ENCODE results near the gene ASPG. TPM values are rescaled to one million over a fixed set of nuclear protein-coding genes. Genes with fewer than 3 reads are reported as not detected.

Gene ASPG
- total and polyA plus RNA-seq, 2 experiments from 2014 or later = 5.9 to 20.3 TPM

DNA sequence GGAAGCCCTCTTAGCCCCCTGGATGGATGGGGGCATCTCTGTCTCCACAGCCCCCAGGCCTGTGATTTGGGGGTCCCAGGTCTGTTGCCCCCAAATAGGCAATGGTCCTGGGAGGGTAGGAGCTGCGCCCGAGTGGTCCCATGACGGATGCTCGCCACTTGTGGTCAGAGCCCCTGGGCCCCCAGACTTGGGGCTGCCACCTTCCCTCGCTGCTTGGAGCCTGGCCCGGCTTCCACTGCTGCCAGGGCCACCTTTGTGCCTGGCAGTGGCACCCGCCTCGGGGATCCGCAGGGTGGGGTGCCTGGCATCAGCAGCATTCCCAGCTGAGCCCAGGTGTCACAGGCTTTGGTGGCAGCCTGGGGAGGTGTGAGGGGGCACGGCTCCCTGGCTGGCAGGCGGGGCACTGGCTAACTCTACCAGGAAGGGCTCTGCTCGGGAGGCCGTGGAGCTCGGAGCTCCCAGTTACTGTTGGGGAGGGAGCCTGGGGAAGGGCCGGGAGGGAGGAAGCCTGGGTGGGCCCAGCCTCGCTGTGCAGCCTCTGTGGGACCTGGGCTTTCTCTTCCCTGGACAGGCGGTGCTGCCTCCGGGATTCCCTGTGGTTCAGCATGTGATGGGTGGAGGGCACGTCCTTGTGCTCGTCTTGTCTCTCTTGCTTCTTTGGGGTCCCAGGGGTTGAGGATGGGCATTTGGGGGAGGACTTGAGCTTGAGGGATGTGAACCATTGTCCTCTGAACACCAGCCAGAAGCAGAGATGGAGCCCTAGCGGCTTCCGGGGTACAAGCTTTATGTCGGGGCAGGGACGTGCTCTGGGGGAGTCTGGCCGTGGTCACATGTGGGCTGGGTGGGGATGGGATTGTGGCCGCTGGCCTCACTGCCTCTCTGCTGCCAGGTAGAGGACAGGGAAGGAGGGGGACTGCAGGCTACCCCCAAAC lies 58.3 kb downstream of the ASPG start:
- no peak overlapping the region for H3K4me3 ChIP-seq
- 88% methylated on average over 20 of the region's 26 CpGs for WGBS (ENCODE audit: low lambda C conversion rate, missing lambda C conversion rate)
- H3K9me2 ChIP-seq (replicated peaks; ENCODE audit: insufficient read depth) = no peaks in the 10 kb centered on the region
- no peak overlapping the region for H2AFZ ChIP-seq
- H4K20me1 ChIP-seq (ENCODE audit: insufficient read depth, poor library complexity, severe bottlenecking) = no peaks in the 10 kb centered on the region
- H3K27ac ChIP-seq = no peak overlapping the region
- H3K4me2 ChIP-seq = no peak overlapping the region
- no peak for DNase-seq (ENCODE audit: low spot score)
- H3K27me3 ChIP-seq = peaks cover 7% of the 10 kb centered on the region
- H3K4me1 ChIP-seq (ENCODE audit: insufficient read depth) = peaks cover 19% of the 10 kb centered on the region
- peaks cover 2% of the 10 kb centered on the region for H3K79me2 ChIP-seq
- no peaks in the 10 kb centered on the region for H3K9me3 ChIP-seq (ENCODE audit: low read depth)
- no peak for TF ChIP-seq EZH2 (IDR thresholded peaks at IDR 0.05; ENCODE audit: borderline replicate concordance)
- TF ChIP-seq EZH2phosphoT487 (IDR thresholded peaks at IDR 0.05; ENCODE audit: low read depth, severe bottlenecking, unreplicated experiment) = no peak
- TF ChIP-seq, protein P1, sequence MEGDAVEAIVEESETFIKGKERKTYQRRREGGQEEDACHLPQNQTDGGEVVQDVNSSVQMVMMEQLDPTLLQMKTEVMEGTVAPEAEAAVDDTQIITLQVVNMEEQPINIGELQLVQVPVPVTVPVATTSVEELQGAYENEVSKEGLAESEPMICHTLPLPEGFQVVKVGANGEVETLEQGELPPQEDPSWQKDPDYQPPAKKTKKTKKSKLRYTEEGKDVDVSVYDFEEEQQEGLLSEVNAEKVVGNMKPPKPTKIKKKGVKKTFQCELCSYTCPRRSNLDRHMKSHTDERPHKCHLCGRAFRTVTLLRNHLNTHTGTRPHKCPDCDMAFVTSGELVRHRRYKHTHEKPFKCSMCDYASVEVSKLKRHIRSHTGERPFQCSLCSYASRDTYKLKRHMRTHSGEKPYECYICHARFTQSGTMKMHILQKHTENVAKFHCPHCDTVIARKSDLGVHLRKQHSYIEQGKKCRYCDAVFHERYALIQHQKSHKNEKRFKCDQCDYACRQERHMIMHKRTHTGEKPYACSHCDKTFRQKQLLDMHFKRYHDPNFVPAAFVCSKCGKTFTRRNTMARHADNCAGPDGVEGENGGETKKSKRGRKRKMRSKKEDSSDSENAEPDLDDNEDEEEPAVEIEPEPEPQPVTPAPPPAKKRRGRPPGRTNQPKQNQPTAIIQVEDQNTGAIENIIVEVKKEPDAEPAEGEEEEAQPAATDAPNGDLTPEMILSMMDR (IDR thresholded peaks at IDR 0.05; ENCODE audit: poor library complexity) = no peak
- no peaks in the 10 kb centered on the region for H3K36me3 ChIP-seq (replicated peaks; ENCODE audit: insufficient read depth, low read depth)

DNA sequence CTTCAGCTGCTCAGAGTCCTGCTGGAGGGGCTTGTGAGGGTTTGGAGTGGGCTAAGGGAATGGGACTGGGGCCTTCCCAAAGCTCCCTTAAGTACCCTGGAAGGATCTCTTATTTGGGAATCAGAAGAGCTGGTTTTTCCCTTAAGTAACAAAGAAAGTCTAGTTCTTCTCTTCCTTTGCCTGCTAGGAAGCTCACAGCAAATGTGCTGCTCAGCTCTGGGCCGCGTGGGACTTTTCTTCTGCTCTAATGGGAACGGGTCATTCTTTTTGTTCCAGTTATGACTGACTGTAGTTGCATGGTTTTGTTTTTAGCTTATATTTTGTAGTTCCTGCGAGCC lies 58.9 kb downstream of the ASPG start:
- no peak for TF ChIP-seq EZH2 (IDR thresholded peaks at IDR 0.05; ENCODE audit: borderline replicate concordance)
- TF ChIP-seq EZH2phosphoT487 (IDR thresholded peaks at IDR 0.05; ENCODE audit: low read depth, severe bottlenecking, unreplicated experiment) = no peak
- TF ChIP-seq, protein P1 (IDR thresholded peaks at IDR 0.05; ENCODE audit: poor library complexity) = no peak
- Histone ChIP-seq H3K4me2 (no peak overlapping the region), H4K20me1 (ENCODE audit: insufficient read depth, poor library complexity, severe bottlenecking) (no peaks in the 10 kb centered on the region), H3K36me3 (replicated peaks; ENCODE audit: insufficient read depth, low read depth) (no peaks in the 10 kb centered on the region), H3K79me2 (peaks cover 2% of the 10 kb centered on the region), H3K4me1 (ENCODE audit: insufficient read depth) (peaks cover 22% of the 10 kb centered on the region), H3K27me3 (peaks cover 5% of the 10 kb centered on the region), H3K4me3 (no peak overlapping the region), H3K9me3 (ENCODE audit: low read depth) (no peaks in the 10 kb centered on the region), H2AFZ (no peak overlapping the region), H3K9me2 (replicated peaks; ENCODE audit: insufficient read depth) (no peaks in the 10 kb centered on the region), H3K27ac (no peak overlapping the region)
- WGBS (ENCODE audit: low lambda C conversion rate, missing lambda C conversion rate) = 88% methylated on average over 4 of the region's 4 CpGs
- no peak for DNase-seq (ENCODE audit: low spot score)

DNA sequence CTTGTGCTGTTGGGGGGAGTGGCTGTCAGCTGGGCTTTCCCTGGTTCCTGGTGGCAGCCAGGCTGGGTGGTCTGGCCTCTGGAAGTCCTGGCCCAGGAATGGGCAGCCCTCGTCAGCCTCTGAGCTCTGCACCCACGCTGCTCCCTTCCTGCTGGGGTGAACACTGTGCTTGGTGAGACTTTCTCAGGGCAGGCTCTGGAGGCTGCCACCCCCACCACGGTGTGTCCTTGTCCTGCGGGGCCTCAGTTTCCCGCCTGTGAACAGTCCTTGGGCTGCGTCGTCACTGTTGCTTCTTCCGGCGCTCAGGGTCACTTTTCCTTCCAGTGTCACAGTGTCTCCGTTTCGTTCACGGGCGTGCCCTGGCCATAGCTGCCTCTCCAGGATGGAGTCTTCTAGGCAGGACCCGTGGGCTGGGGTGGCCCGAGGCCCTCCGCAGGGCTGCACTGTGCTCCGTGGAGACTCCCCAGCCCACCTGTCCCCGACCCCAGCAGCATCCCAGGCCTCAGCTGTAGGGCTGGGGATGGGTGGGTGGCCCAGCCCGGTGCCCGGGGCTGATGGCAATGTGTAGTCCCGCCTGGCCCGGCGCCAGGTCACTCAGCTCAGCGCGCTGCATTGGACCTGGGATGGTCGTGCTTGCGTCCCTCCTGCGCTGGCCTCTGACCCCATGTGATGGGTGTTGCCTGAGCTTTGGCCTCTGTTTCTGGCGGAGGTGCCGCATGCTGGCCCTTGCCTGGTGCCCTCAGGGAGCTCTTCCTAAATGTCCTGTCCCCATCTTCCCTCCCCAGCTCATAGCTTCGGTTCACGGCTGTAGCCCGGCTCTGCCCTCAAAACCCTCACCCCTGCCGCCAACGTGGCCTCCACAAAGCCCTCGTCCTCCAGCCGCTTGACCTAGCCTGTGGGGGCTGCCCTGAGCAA lies 59.7 kb downstream of the ASPG start:
- Histone ChIP-seq H3K27me3 (no peaks in the 10 kb centered on the region), H3K4me1 (ENCODE audit: insufficient read depth) (peaks cover 19% of the 10 kb centered on the region), H3K9me2 (replicated peaks; ENCODE audit: insufficient read depth) (no peaks in the 10 kb centered on the region), H2AFZ (no peak overlapping the region), H3K27ac (no peak overlapping the region), H3K4me3 (no peak overlapping the region), H3K9me3 (ENCODE audit: low read depth) (no peaks in the 10 kb centered on the region), H4K20me1 (ENCODE audit: insufficient read depth, poor library complexity, severe bottlenecking) (no peaks in the 10 kb centered on the region), H3K79me2 (no peaks in the 10 kb centered on the region), H3K36me3 (replicated peaks; ENCODE audit: insufficient read depth, low read depth) (no peaks in the 10 kb centered on the region), H3K4me2 (no peak overlapping the region)
- WGBS (ENCODE audit: low lambda C conversion rate, missing lambda C conversion rate) = 94% methylated on average over 33 of the region's 37 CpGs
- TF ChIP-seq EZH2 (IDR thresholded peaks at IDR 0.05; ENCODE audit: borderline replicate concordance) = no peak
- TF ChIP-seq, protein P1 (IDR thresholded peaks at IDR 0.05; ENCODE audit: poor library complexity) = no peak
- no peak for TF ChIP-seq EZH2phosphoT487 (IDR thresholded peaks at IDR 0.05; ENCODE audit: low read depth, severe bottlenecking, unreplicated experiment)
- no peak for DNase-seq (ENCODE audit: low spot score)

Measured in hepatocyte (in vitro differentiated cells).